ENCODE measurements around the gene IFIT5.

- no peak for TF ChIP-seq BHLHE40 (IDR thresholded peaks at IDR 0.05; ENCODE audit: borderline replicate concordance)
- no peak for TF ChIP-seq HDGF (IDR thresholded peaks at IDR 0.05; ENCODE audit: borderline replicate concordance)
- TF ChIP-seq SP1 (IDR thresholded peaks at IDR 0.05) = no peak
- TF ChIP-seq NFRKB (IDR thresholded peaks at IDR 0.05) = no peak
- no peak for TF ChIP-seq L3MBTL2 (conservative IDR thresholded peaks at IDR 0.05)
- TF ChIP-seq CTBP1 (IDR thresholded peaks at IDR 0.05; ENCODE audit: borderline replicate concordance) = no peak
- no peak for TF ChIP-seq TARDBP (IDR thresholded peaks at IDR 0.05)
- no peak for TF ChIP-seq SUZ12 (IDR thresholded peaks at IDR 0.05)
- no peak for TF ChIP-seq ARNT (IDR thresholded peaks at IDR 0.05)
- TF ChIP-seq PKNOX1 (IDR thresholded peaks at IDR 0.05) = no peak
Observed at GRCh38 chr10:89371987-89372386, 42.4 kb upstream of the IFIT5 start.

All from HEK293T (cell line).